Colonic mucosa (tissue), 4 donors: Measurements from ENCODE around the gene TCEAL6. TPM values are rescaled to one million over a fixed set of nuclear protein-coding genes. Genes with fewer than 3 reads are reported as not detected.
A peak's percentile ranks its signal among the peaks of the same experiment; 100 is the strongest.
"Not testable (repeated sequence)": the region's sequence is repeated elsewhere in the genome, so short reads cannot be mapped to it uniquely, and the experiment has no call there.

Source experiments
- DNase-seq: peaks from one replicate; pipeline ENCODE4 v3.0.0-alpha.2; 2020
- H3K27ac ChIP-seq: fragments of 200-600 bp; one replicate; pipeline ENCODE4 v1.8.0; 2021
- H3K27me3 ChIP-seq: fragments of 200-600 bp; one replicate; pipeline ENCODE4 v1.8.0; 2021
- H3K36me3 ChIP-seq: fragments of 200-600 bp; one replicate; pipeline ENCODE4 v1.8.0; 2021
- H3K4me1 ChIP-seq: fragments of 200-600 bp; one replicate; pipeline ENCODE4 v1.8.0; 2021; ENCODE audit warnings: mild to moderate bottlenecking
- H3K4me3 ChIP-seq: fragments of 200-600 bp; one replicate; pipeline ENCODE4 v1.8.0; 2021
- H3K9ac ChIP-seq, 2 donors: one replicate each; pipeline ENCODE4 v1.7.0; 2013; ENCODE audit warnings: control low read depth in 2 of 2, low read depth in 2 of 2, low read length in 2 of 2
- H3K9me3 ChIP-seq: fragments of 200-600 bp; one replicate; pipeline ENCODE4 v1.8.0; 2021
- CTCF ChIP-seq: fragments of 200-600 bp; IDR thresholded peaks from one replicate; pipeline ENCODE4 v1.8.0; 2022; ENCODE audit warnings: antibody characterized with exemption, mild to moderate bottlenecking
- intact Hi-C: fragments of 100-400 bp; cut with DNase I; formaldehyde crosslinking; loops from one replicate; pipeline ENCODE4 v1.14.1; 2022
- total RNA-seq, 2 donors: library from RNA; stranded (reverse); fragmentation: NEBNext Ultra II Directional in 1 of 2; extraction: Animal tissue kit (Norgen Biotek cat#: 25700) in 1 of 2; gene quantifications; one replicate each; pipeline ENCODE4 v1.2.1, GENCODE V29; 2021
- donor health status: healthy.
- donor health status: DM: no; HTN: no; CAD: no.
- donor health status: DM: no; HTN: no; CAD: no.

The TCEAL6 gene
- total RNA-seq, 2 donors from 2014 or later: not detected

GRCh38 chrX:102138064-102138463, 4.2 kb downstream of the TCEAL6 start:
- Histone ChIP-seq H3K27ac (no peak overlapping the region), H3K27me3 (peaks cover 3% of the 10 kb centered on the region), H3K4me3 (no peak overlapping the region), H3K9ac (no peak overlapping the region), H3K9me3 (no peaks in the 10 kb centered on the region), H3K36me3 (no peaks in the 10 kb centered on the region), H3K4me1 (no peaks in the 10 kb centered on the region)
- no peak for TF ChIP-seq CTCF
- intact Hi-C loops: no loop called here
- no peak for DNase-seq

- intact Hi-C loops: no loop called here
- TF ChIP-seq CTCF: peak; percentile 23
Measured at GRCh38 chrX:102129473-102129872, 12.8 kb downstream of the TCEAL6 start.

GRCh38 chrX:102126863-102127262, 15.4 kb downstream of the TCEAL6 start:
- intact Hi-C loops: no loop called here

More at GRCh38 chrX:102129473-102129872, 12.8 kb downstream of the TCEAL6 start:
- no peak for DNase-seq
- Histone ChIP-seq H3K9ac (no peak overlapping the region), H3K4me3 (no peak overlapping the region), H3K4me1 (no peaks in the 10 kb centered on the region), H3K9me3 (no peaks in the 10 kb centered on the region), H3K36me3 (no peaks in the 10 kb centered on the region), H3K27me3 (peaks cover 3% of the 10 kb centered on the region), H3K27ac (no peak overlapping the region)

GRCh38 chrX:102126080-102126818, 16.0 kb downstream of the TCEAL6 start:
- H3K27ac ChIP-seq, H3K36me3 ChIP-seq, H3K9me3 ChIP-seq, H3K4me1 ChIP-seq, DNase-seq, H3K4me3 ChIP-seq, H3K9ac ChIP-seq, intact Hi-C loops, H3K27me3 ChIP-seq: not testable (repeated sequence)

More at GRCh38 chrX:102126863-102127262, 15.4 kb downstream of the TCEAL6 start:
- peaks cover 3% of the 10 kb centered on the region for H3K27me3 ChIP-seq
- H3K4me1 ChIP-seq: no peaks in the 10 kb centered on the region
- no peak overlapping the region for H3K9ac ChIP-seq
- H3K4me3 ChIP-seq: no peak overlapping the region
- no peak for TF ChIP-seq CTCF
- no peak overlapping the region for H3K27ac ChIP-seq
- no peak for DNase-seq
- H3K36me3 ChIP-seq: no peaks in the 10 kb centered on the region
- no peaks in the 10 kb centered on the region for H3K9me3 ChIP-seq

- H3K27me3 ChIP-seq, H3K4me3 ChIP-seq, H3K9ac ChIP-seq, H3K4me1 ChIP-seq, intact Hi-C loops, H3K9me3 ChIP-seq, H3K36me3 ChIP-seq, H3K27ac ChIP-seq, DNase-seq: not testable (repeated sequence)
Measured at GRCh38 chrX:102125436-102125835, 16.8 kb downstream of the TCEAL6 start, which contains the start of gene TCEAL2. TSS of gene TCEAL2 (plus strand) at chrX:102125679. CDS start at chrX:102126831, 1,152 bp downstream.

GRCh38 chrX:102125014-102125413, 17.3 kb downstream of the TCEAL6 start:
- H3K27me3 ChIP-seq, DNase-seq, intact Hi-C loops, H3K4me3 ChIP-seq, H3K4me1 ChIP-seq, H3K36me3 ChIP-seq, H3K9ac ChIP-seq, H3K9me3 ChIP-seq, H3K27ac ChIP-seq: not testable (repeated sequence)

GRCh38 chrX:102115748-102116147, 26.5 kb downstream of the TCEAL6 start:
- H3K27ac ChIP-seq: no peak overlapping the region
- no peak for DNase-seq
- intact Hi-C loops: no loop called here
- no peaks in the 10 kb centered on the region for H3K4me1 ChIP-seq
- H3K27me3 ChIP-seq: no peaks in the 10 kb centered on the region
- no peaks in the 10 kb centered on the region for H3K36me3 ChIP-seq
- H3K9me3 ChIP-seq: no peaks in the 10 kb centered on the region
- no peak overlapping the region for H3K9ac ChIP-seq
- H3K4me3 ChIP-seq: no peak overlapping the region
- no peak for TF ChIP-seq CTCF
